GM13976 (cell line): ENCODE results near the gene GNE.
"Not testable (repeated sequence)": the region's sequence is repeated elsewhere in the genome, so short reads cannot be mapped to it uniquely, and the experiment has no call there.

ENCODE experiments used
- DNase-seq: peaks from one replicate; pipeline ENCODE4 v3.0.0; 2012; ENCODE audit warnings: low spot score
- in situ Hi-C: fragments of 300-500 bp; cut with MboI; formaldehyde crosslinking; loops from one replicate; pipeline ENCODE4 v1.12.0; 2022; ENCODE audit warnings: low sequenced_read_pairs, mixed read lengths, inconsistent platforms; ENCODE audit not compliant: unreplicated experiment
- TF ChIP-seq, protein P1 (sequence below): IDR thresholded peaks from 2 replicates; pipeline ENCODE4 v1.5.1; 2012; ENCODE audit warnings: borderline replicate concordance, mild to moderate bottlenecking; ENCODE audit not compliant: insufficient read depth; ENCODE audit errors: extremely low read depth, missing control alignments, control extremely low read depth

GNE gene

DNA sequence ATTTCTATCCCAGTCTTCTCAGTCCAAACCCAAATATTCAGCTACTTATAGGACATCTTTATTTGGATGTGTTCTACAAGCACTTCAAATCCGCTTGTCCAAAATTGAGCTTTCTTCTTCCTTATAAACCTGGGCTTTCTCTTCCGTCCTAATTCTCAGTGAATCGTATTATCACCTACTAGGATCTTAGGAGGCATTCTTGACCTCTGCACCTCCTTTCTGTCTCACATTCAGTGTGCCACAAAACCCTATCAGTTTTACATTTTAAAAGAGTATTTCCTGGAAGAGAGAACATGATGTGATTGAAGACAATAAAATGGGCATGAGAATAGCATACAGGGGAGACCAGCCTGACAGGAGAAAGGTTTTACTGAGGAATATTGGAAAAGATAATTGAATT lies 16.8 kb upstream of the GNE start:
- TF ChIP-seq, protein P1, sequence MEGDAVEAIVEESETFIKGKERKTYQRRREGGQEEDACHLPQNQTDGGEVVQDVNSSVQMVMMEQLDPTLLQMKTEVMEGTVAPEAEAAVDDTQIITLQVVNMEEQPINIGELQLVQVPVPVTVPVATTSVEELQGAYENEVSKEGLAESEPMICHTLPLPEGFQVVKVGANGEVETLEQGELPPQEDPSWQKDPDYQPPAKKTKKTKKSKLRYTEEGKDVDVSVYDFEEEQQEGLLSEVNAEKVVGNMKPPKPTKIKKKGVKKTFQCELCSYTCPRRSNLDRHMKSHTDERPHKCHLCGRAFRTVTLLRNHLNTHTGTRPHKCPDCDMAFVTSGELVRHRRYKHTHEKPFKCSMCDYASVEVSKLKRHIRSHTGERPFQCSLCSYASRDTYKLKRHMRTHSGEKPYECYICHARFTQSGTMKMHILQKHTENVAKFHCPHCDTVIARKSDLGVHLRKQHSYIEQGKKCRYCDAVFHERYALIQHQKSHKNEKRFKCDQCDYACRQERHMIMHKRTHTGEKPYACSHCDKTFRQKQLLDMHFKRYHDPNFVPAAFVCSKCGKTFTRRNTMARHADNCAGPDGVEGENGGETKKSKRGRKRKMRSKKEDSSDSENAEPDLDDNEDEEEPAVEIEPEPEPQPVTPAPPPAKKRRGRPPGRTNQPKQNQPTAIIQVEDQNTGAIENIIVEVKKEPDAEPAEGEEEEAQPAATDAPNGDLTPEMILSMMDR, result no peak
- DNase-seq, result no peak
- in situ Hi-C loops, result no loop called here

- in situ Hi-C loops, DNase-seq: not testable (repeated sequence)
These were observed 15.1 kb upstream of the GNE start for GRCh38 chr9:36273354-36273753.

- no peak for DNase-seq
- in situ Hi-C loops, result no loop called here
- TF ChIP-seq, protein P1, result no peak
These were observed 9.8 kb upstream of the GNE start for GRCh38 chr9:36268007-36268427.

DNA sequence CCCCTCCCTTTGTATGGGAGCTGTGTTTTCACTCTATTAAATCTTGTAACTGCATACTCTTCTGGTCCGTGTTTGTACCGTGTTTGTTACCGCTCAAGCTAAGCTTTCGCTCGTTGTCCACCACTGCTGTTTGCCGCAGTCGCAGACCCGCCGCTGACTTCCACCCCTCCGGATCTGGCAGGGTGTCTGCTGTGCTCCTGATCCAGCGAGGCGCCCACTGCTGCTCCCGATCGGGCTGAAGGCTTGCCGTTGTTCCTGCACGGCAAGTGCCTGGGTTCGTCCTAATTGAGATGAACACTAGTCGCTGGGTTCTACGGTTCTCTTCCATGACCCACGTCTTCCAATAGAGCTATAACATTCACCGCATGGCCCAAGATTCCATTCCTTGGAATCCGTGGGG lies 6.6 kb upstream of the GNE start:
- TF ChIP-seq, protein P1, result no peak
- in situ Hi-C loops, result no loop called here
- DNase-seq, result no peak

GRCh38 chr9:36263683-36264082 lies 5.4 kb upstream of the GNE start:
- TF ChIP-seq, protein P1, result no peak
- DNase-seq, result no peak
- in situ Hi-C loops, result no loop called here

GRCh38 chr9:36258996-36259533 lies 817 bp upstream of the GNE start:
- TF ChIP-seq, protein P1, result no peak
- DNase-seq, result no peak
- in situ Hi-C loops, result no loop called here

DNA sequence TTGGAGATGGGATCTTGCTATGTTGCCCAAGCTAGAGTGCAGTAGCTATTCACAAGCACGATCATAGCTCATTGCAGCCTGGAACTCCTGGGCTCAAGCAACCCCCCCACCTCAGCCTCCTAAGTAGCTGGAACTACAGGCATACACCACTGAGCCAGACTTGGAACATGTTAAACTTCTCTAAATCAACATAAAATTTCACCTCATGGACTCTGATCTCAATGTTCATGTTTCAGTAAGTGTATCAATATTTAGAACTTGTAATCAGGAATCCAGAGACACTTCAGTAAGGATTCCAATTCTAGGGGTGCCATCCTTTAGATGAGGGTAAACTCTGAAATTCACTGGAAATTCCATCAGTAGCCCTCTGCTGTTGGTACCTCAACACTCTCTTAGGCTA lies 6.8 kb downstream of the GNE start:
- TF ChIP-seq, protein P1, result no peak
- in situ Hi-C loops, result no loop called here
- DNase-seq, result no peak
